Measurements from ENCODE around the gene LCN10. TPM values are rescaled to one million over a fixed set of nuclear protein-coding genes. Genes with fewer than 3 reads are reported as not detected.

The LCN10 gene
- total and polyA plus RNA-seq, 2 of the 13 experiments (the other 11 are each of a cell fraction or from before 2014, with no cell fraction given), result 0.53 to 0.61 TPM

GRCh38 chr9:136728080-136728547, 14.6 kb downstream of the LCN10 start (continued):
- TF ChIP-seq ZNF724P (CRISPR knock-in tag; IDR thresholded peaks at IDR 0.05; ENCODE audit: borderline replicate concordance) (peak; percentile 91; the same call in 1 of the 2 replicates), ZNF33A (CRISPR knock-in tag; IDR thresholded peaks at IDR 0.05; ENCODE audit: borderline replicate concordance) (no peak), ZKSCAN8 (CRISPR knock-in tag; IDR thresholded peaks at IDR 0.05; ENCODE audit: borderline replicate concordance) (no peak; the same call in 1 of the 2 replicates), NCOA5 (CRISPR knock-in tag; IDR thresholded peaks at IDR 0.05) (no peak), STAT5B (CRISPR knock-in tag; IDR thresholded peaks at IDR 0.05) (no peak), SRSF1 (optimal IDR thresholded peaks at IDR 0.05; ENCODE audit: low read depth, low read length) (peak; percentile 86), ZNF30 (CRISPR knock-in tag; IDR thresholded peaks at IDR 0.05) (no peak), NR1H2 (CRISPR knock-in tag; IDR thresholded peaks at IDR 0.05; ENCODE audit: borderline replicate concordance, low read depth) (no peak), HMGXB3 (CRISPR knock-in tag; IDR thresholded peaks at IDR 0.05; ENCODE audit: borderline replicate concordance) (peak; percentile 71; the same call in 1 of the 2 replicates), SMAD9 (CRISPR knock-in tag; IDR thresholded peaks at IDR 0.05) (no peak), ZNF333 (CRISPR knock-in tag; IDR thresholded peaks at IDR 0.05; ENCODE audit: borderline replicate concordance) (no peak; the same call in none of the 2 replicates), ZNF530 (CRISPR knock-in tag; IDR thresholded peaks at IDR 0.05; ENCODE audit: low read depth) (0 out of 2 replicates have a peak, but pooled peaks have one; percentile 45), CEBPG (CRISPR knock-in tag; IDR thresholded peaks at IDR 0.05) (no peak), MEF2D (CRISPR knock-in tag; IDR thresholded peaks at IDR 0.05) (no peak; the same call in 1 of the 2 replicates), KDM3A (CRISPR knock-in tag; IDR thresholded peaks at IDR 0.05; ENCODE audit: low read depth) (peak; percentile 80; the same call in 1 of the 2 replicates), ZNF235 (CRISPR knock-in tag; IDR thresholded peaks at IDR 0.05; ENCODE audit: borderline replicate concordance) (peak; percentile 84), MXD1 (CRISPR knock-in tag; IDR thresholded peaks at IDR 0.05) (peak; percentile 91), ATF4 (CRISPR knock-in tag; IDR thresholded peaks at IDR 0.05) (0 out of 4 replicates have a peak, but pooled peaks of 1 of the 2 experiments have one; percentile 42), HNRNPK (IDR thresholded peaks at IDR 0.05; ENCODE audit: low read depth, low read length, poor library complexity, severe bottlenecking) (peak; percentile 30)
